Occipital lobe (tissue), 2 donors: ENCODE data around the gene SGTA. TPM values are rescaled to one million over a fixed set of nuclear protein-coding genes. Genes with fewer than 3 reads are reported as not detected.
"Not testable (repeated sequence)": the region's sequence is repeated elsewhere in the genome, so short reads cannot be mapped to it uniquely, and the experiment has no call there.

Source experiments
- DNase-seq: peaks from one replicate; lab custom pipeline; 2025; lab: John Stamatoyannopoulos, UW
- total RNA-seq: library from RNA; depleted of rRNA; stranded (reverse); fragments of >200 nt; gene quantifications from one replicate; pipeline ENCODE4 v1.2.3, GENCODE V29; 2014

SGTA gene
- total RNA-seq, 1 donor from 2014 or later: 24.2 TPM

GRCh38 chr19:2714102-2714501 is 69.0 kb downstream of the SGTA start:
- not testable (repeated sequence) for DNase-seq

- DNase-seq: not testable (repeated sequence)
These were observed 69.9 kb downstream of the SGTA start for GRCh38 chr19:2713170-2713569.

GRCh38 chr19:2711875-2712205 is 71.2 kb downstream of the SGTA start:
- no peak for DNase-seq

GRCh38 chr19:2711172-2711874 is 71.8 kb downstream of the SGTA start:
- no peak for DNase-seq

- no peak for DNase-seq
These were observed 76.8 kb downstream of the SGTA start for GRCh38 chr19:2706251-2706650.

Other genes starting within 250 kb of the SGTA start
- 4.2 TPM for gene GNG7, start 80.6 kb downstream of the SGTA start, total RNA-seq
- 23.1 TPM for gene DIRAS1, start 61.9 kb downstream of the SGTA start, total RNA-seq
- 20.4 TPM for gene SLC39A3, start 43.3 kb downstream of the SGTA start, total RNA-seq
- gene THOP1, start 2.2 kb upstream of the SGTA start, total RNA-seq: 40.4 TPM
- 17.5 TPM for gene ZNF554, start 36.6 kb upstream of the SGTA start, total RNA-seq
- gene ZNF555, start 58.2 kb upstream of the SGTA start, total RNA-seq: 20.3 TPM
- 0.16 TPM for gene ZNF556, start 84.1 kb upstream of the SGTA start, total RNA-seq
- gene ZNF57, start 117.7 kb upstream of the SGTA start, total RNA-seq: 5.0 TPM
- 6.4 TPM for gene ZNF77, start 161.7 kb upstream of the SGTA start, total RNA-seq
- gene TLE6, start 194.3 kb upstream of the SGTA start, total RNA-seq: 0.16 TPM
- gene TLE2, start 246.0 kb upstream of the SGTA start, total RNA-seq: 6.1 TPM